MM.1S (cell line): ENCODE results near the gene C15orf39.
"Not testable (repeated sequence)": the region's sequence is repeated elsewhere in the genome, so short reads cannot be mapped to it uniquely, and the experiment has no call there.

Source experiments
- DNase-seq: peaks from one replicate; pipeline ENCODE4 v3.0.0-alpha.2; 2015
- H2AFZ ChIP-seq: fragments of 300-600 bp; sonication (generic); 2 replicates; pipeline ENCODE4 v1.6.0; 2016; ENCODE audit warnings: antibody characterized with exemption, low read length
- H3F3A ChIP-seq: fragments of 300-600 bp; sonication (generic); 2 replicates; pipeline ENCODE4 v1.6.1; 2016; ENCODE audit warnings: mild to moderate bottlenecking, antibody characterized with exemption, low read length, moderate library complexity, mixed read lengths; ENCODE audit not compliant: insufficient read depth
- H3K27ac ChIP-seq: fragments of 300-600 bp; sonication (generic); 2 replicates; pipeline ENCODE4 v1.5.1; 2016; ENCODE audit warnings: mild to moderate bottlenecking, low read length
- H3K27me3 ChIP-seq: fragments of 300-600 bp; sonication (generic); replicated peaks from 2 replicates; pipeline ENCODE4 v1.6.0; 2016; ENCODE audit warnings: low read length; ENCODE audit not compliant: insufficient read depth
- H3K36me3 ChIP-seq: fragments of 300-600 bp; sonication (generic); replicated peaks from 2 replicates; pipeline ENCODE4 v1.6.1; 2016; ENCODE audit warnings: mild to moderate bottlenecking, low read length, mixed read lengths; ENCODE audit not compliant: insufficient read depth
- H3K4me1 ChIP-seq: fragments of 300-600 bp; sonication (generic); 2 replicates; pipeline ENCODE4 v1.6.1; 2016; ENCODE audit warnings: low read length, mixed read lengths
- H3K4me2 ChIP-seq: fragments of 300-600 bp; sonication (generic); 2 replicates; pipeline ENCODE4 v1.6.0; 2016; ENCODE audit warnings: low read depth, low read length
- H3K4me3 ChIP-seq: fragments of 300-600 bp; sonication (generic); 2 replicates; pipeline ENCODE4 v1.5.1; 2016; ENCODE audit warnings: low read length, mixed read lengths
- H3K79me2 ChIP-seq: fragments of 300-600 bp; sonication (generic); 2 replicates; pipeline ENCODE4 v1.6.1; 2016; ENCODE audit warnings: mixed run types, low read length, mixed read lengths
- H3K9ac ChIP-seq: fragments of 300-600 bp; sonication (generic); 2 replicates; pipeline ENCODE4 v1.6.1; 2016; ENCODE audit warnings: low read length, mixed read lengths
- H3K9me2 ChIP-seq: fragments of 300-600 bp; sonication (generic); replicated peaks from 2 replicates; pipeline ENCODE4 v1.6.1; 2016; ENCODE audit warnings: mild to moderate bottlenecking, low read length, mixed read lengths; ENCODE audit not compliant: insufficient read depth
- H3K9me3 ChIP-seq: fragments of 300-600 bp; sonication (generic); replicated peaks from 2 replicates; pipeline ENCODE4 v1.6.1; 2016; ENCODE audit warnings: mild to moderate bottlenecking, low read length, mixed read lengths; ENCODE audit not compliant: insufficient read depth
- H4K20me1 ChIP-seq: fragments of 300-600 bp; sonication (generic); 2 replicates; pipeline ENCODE4 v1.6.1; 2016; ENCODE audit warnings: mild to moderate bottlenecking, low read length, moderate library complexity, mixed read lengths; ENCODE audit not compliant: insufficient read depth
- EZH2 ChIP-seq: fragments of 300-600 bp; sonication (generic); optimal IDR thresholded peaks from 2 replicates; pipeline ENCODE3; 2017; ENCODE audit warnings: low read depth, mild to moderate bottlenecking, antibody characterized with exemption, low read length, mixed read lengths
- EZH2phosphoT487 ChIP-seq: fragments of 300-600 bp; sonication (generic); IDR thresholded peaks from 2 replicates; pipeline ENCODE4 v1.6.1; 2018; ENCODE audit warnings: antibody characterized with exemption, low read length
- TF ChIP-seq, protein P1 (sequence below): fragments of 300-600 bp; sonication (generic); IDR thresholded peaks from 2 replicates; pipeline ENCODE4 v1.5.1; 2016; ENCODE audit warnings: antibody characterized with exemption, low read length, mixed read lengths

The C15orf39 gene

GRCh38 chr15:75214293-75215096, 12.8 kb downstream of the C15orf39 start:
- H3K27ac ChIP-seq: no peak overlapping the region
- no peak overlapping the region for H3K4me3 ChIP-seq
- TF ChIP-seq, protein P1, sequence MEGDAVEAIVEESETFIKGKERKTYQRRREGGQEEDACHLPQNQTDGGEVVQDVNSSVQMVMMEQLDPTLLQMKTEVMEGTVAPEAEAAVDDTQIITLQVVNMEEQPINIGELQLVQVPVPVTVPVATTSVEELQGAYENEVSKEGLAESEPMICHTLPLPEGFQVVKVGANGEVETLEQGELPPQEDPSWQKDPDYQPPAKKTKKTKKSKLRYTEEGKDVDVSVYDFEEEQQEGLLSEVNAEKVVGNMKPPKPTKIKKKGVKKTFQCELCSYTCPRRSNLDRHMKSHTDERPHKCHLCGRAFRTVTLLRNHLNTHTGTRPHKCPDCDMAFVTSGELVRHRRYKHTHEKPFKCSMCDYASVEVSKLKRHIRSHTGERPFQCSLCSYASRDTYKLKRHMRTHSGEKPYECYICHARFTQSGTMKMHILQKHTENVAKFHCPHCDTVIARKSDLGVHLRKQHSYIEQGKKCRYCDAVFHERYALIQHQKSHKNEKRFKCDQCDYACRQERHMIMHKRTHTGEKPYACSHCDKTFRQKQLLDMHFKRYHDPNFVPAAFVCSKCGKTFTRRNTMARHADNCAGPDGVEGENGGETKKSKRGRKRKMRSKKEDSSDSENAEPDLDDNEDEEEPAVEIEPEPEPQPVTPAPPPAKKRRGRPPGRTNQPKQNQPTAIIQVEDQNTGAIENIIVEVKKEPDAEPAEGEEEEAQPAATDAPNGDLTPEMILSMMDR: no peak
- TF ChIP-seq EZH2phosphoT487 (no peak), EZH2 (no peak)
- H3K9me2 ChIP-seq: no peaks in the 10 kb centered on the region
- no peak overlapping the region for H3K4me2 ChIP-seq
- H3F3A ChIP-seq: peaks cover 33% of the 10 kb centered on the region
- no peaks in the 10 kb centered on the region for H3K9me3 ChIP-seq
- H3K27me3 ChIP-seq: no peaks in the 10 kb centered on the region
- H2AFZ ChIP-seq: no peak overlapping the region
- DNase-seq: no peak
- H3K9ac ChIP-seq: no peak overlapping the region
- peaks cover 6% of the 10 kb centered on the region; the same call in 1 of the 2 replicates for H3K4me1 ChIP-seq
- H3K36me3 ChIP-seq: peaks cover 25% of the 10 kb centered on the region
- H3K79me2 ChIP-seq: peaks cover 49% of the 10 kb centered on the region
- H4K20me1 ChIP-seq: peaks cover 48% of the 10 kb centered on the region

DNA sequence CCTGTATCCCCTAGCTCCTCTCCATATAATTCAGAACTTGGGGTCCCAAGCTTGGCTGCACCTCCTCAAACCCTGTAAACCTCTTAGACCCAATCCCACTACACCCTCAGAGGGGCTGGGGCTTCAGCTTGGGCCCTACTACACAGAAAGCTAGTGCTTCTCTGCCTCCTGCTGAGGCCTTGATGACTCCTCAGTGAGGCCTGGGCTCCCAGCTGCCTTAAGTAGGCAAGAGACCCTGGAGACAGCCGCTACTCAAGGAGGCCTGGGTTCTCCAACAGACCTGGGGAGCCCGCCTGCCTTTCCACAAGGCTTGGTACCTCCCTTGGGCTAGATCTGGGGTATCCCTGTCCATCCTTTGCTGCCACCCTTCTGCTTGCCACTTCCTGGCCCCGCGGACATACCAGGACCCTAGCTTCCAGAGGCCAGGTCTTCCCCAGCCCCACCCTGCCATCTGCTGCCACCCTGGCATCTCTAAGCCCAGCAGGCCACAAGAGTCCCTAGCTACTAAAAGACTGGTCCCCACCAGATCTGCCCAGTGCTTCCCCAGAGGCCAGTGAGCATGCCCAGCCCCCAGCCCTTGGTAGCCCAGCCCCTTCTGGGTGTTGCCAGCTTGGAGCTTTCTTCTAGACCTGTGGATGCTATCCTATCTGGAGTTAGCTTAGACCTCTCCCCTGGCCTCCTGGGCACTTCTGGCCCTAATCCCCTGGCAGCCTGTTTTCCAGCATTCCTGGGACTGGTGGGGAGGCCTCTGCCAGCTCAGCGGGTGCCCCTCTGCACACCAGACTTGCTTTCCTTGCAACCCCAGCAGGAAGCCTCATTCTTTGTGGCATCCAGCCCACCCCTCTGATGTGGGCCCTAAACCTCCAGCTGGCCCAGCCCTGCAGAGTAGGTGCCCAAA, 13.7 kb downstream of the C15orf39 start:
- no peak overlapping the region for H2AFZ ChIP-seq
- H3K27me3 ChIP-seq: no peaks in the 10 kb centered on the region
- DNase-seq: no peak
- H3K9me3 ChIP-seq: no peaks in the 10 kb centered on the region
- H3K36me3 ChIP-seq: peaks cover 18% of the 10 kb centered on the region
- H3K4me1 ChIP-seq: peaks cover 10% of the 10 kb centered on the region; the same call in 1 of the 2 replicates
- peaks cover 40% of the 10 kb centered on the region for H3K79me2 ChIP-seq
- peaks cover 40% of the 10 kb centered on the region for H4K20me1 ChIP-seq
- TF ChIP-seq EZH2: no peak
- peaks cover 33% of the 10 kb centered on the region for H3F3A ChIP-seq
- H3K9ac ChIP-seq: no peak overlapping the region
- no peak overlapping the region for H3K4me3 ChIP-seq
- H3K27ac ChIP-seq: no peak overlapping the region
- H3K9me2 ChIP-seq: no peaks in the 10 kb centered on the region
- no peak overlapping the region for H3K4me2 ChIP-seq

DNA sequence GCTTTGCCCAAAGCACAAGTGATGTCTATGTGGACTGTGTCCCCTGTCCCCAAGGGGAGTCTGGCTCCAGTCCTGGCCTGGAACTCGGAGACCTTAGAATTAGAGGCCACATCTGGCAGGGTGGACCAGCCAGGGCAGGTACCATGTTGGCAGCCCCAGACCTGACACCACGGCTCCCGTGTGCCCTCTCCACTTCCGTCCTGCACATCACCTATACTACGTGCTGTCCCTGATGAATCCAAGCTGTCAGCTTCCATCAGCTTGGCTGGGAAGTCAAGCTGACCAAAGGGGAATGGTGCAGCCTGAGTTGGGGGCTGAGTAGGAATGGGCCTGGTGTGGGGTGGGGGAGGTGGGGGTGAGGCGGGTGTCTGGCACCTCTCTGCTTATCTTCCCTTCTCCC, 15.3 kb downstream of the C15orf39 start:
- Histone ChIP-seq H3K27ac (no peak overlapping the region), H3K4me1 (peaks cover 10% of the 10 kb centered on the region; the same call in 1 of the 2 replicates), H3K36me3 (peaks cover 2% of the 10 kb centered on the region; the same call in 1 of the 2 replicates), H3K4me2 (no peak overlapping the region), H3K9me2 (no peaks in the 10 kb centered on the region), H3K4me3 (no peak overlapping the region), H3K79me2 (peaks cover 23% of the 10 kb centered on the region), H3K27me3 (no peaks in the 10 kb centered on the region), H3F3A (peaks cover 33% of the 10 kb centered on the region), H3K9me3 (no peaks in the 10 kb centered on the region), H2AFZ (no peak overlapping the region), H4K20me1 (peaks cover 23% of the 10 kb centered on the region), H3K9ac (no peak overlapping the region)
- no peak for DNase-seq
- TF ChIP-seq EZH2: no peak
- TF ChIP-seq, protein P1: no peak
- no peak for TF ChIP-seq EZH2phosphoT487

DNA sequence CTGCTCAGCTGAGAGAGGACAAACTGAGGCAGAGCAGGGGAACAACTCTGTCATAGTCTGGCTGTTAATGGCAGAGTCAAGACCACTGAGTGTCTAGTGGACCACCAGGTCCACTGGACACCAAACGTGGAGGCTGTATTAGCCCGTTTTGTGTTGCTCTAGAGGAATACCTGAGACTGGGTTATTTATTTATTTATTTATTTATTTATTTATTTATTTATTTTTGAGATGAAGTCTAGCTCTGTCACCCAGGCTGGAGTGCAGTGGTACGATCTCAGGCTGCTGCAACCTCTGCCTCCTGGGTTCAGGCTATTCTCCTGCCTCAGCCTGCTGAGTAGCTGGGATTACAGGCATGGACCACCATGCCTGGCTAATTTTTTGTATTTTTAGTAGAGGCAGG, 15.9 kb downstream of the C15orf39 start:
- not testable (repeated sequence) for H3K4me2 ChIP-seq, H3K4me3 ChIP-seq, H3K27ac ChIP-seq, H2AFZ ChIP-seq, DNase-seq, H3K9me3 ChIP-seq, H3K9ac ChIP-seq, H3K4me1 ChIP-seq, H3K27me3 ChIP-seq, H3K36me3 ChIP-seq, H3K9me2 ChIP-seq
- Histone ChIP-seq H4K20me1 (peaks cover 18% of the 10 kb centered on the region), H3F3A (peaks cover 33% of the 10 kb centered on the region), H3K79me2 (peaks cover 18% of the 10 kb centered on the region)

GRCh38 chr15:75219507-75219929, 17.8 kb downstream of the C15orf39 start:
- H4K20me1 ChIP-seq, H3K4me2 ChIP-seq, H2AFZ ChIP-seq, H3K36me3 ChIP-seq, H3K4me1 ChIP-seq, H3K9me3 ChIP-seq, H3K9me2 ChIP-seq, DNase-seq, H3K79me2 ChIP-seq, H3K9ac ChIP-seq, H3K4me3 ChIP-seq, H3K27me3 ChIP-seq: not testable (repeated sequence)
- Histone ChIP-seq H3F3A (peaks cover 24% of the 10 kb centered on the region), H3K27ac (peak overlapping the region; percentile 19; the same call in 1 of the 2 replicates)
